Vagina (tissue), 2 donors: ENCODE data around the gene HAS3.

Experiments used
- POLR2A ChIP-seq, 2 donors: fragments of 450-650 bp; IDR thresholded peaks; one replicate each; pipeline ENCODE4 v1.6.1; 2017; ENCODE audit warnings: antibody characterized with exemption in 2 of 2, mild to moderate bottlenecking in 2 of 2, moderate library complexity in 2 of 2
- TF ChIP-seq, protein P1 (sequence below), 3 experiments: fragments of 450-650 bp in 2 of 3; fragments of 200-600 bp in 1 of 3; sonication (generic) in 1 of 3; IDR thresholded peaks; one replicate each; pipeline ENCODE4 v1.5.1; 2017 to 2019; ENCODE audit warnings: antibody characterized with exemption in 3 of 3, mild to moderate bottlenecking in 2 of 3, moderate library complexity in 2 of 3

DNA sequence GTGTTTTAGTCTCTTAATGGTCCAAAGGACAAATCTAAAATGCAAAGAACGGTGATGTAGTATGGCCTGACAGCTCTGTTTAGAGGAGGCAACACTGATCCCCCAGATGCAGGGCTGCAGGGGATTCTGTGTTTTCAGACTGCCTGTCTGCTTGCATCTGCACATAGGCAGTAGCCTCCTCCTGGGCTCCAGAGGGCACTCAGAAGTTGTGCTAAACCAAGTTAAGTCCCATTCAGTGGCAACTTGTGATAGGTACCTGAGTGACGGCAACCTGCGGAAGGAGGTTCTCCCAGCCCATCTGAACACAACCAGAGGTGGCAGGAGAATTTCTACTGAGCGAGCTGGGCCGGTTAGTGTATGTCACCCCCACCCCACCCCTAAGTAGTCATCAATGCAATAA lies 9.9 kb downstream of the HAS3 start:
- TF ChIP-seq, protein P1, sequence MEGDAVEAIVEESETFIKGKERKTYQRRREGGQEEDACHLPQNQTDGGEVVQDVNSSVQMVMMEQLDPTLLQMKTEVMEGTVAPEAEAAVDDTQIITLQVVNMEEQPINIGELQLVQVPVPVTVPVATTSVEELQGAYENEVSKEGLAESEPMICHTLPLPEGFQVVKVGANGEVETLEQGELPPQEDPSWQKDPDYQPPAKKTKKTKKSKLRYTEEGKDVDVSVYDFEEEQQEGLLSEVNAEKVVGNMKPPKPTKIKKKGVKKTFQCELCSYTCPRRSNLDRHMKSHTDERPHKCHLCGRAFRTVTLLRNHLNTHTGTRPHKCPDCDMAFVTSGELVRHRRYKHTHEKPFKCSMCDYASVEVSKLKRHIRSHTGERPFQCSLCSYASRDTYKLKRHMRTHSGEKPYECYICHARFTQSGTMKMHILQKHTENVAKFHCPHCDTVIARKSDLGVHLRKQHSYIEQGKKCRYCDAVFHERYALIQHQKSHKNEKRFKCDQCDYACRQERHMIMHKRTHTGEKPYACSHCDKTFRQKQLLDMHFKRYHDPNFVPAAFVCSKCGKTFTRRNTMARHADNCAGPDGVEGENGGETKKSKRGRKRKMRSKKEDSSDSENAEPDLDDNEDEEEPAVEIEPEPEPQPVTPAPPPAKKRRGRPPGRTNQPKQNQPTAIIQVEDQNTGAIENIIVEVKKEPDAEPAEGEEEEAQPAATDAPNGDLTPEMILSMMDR (IDR thresholded peaks at IDR 0.05) = no peak
- TF ChIP-seq POLR2A (IDR thresholded peaks at IDR 0.05) = no peak
